H9 (cell line): ENCODE results near the gene CST9L. TPM values are rescaled to one million over a fixed set of nuclear protein-coding genes. Genes with fewer than 3 reads are reported as not detected.

Experiments used
- DNase-seq: peaks from one replicate; pipeline ENCODE4 v3.0.0-alpha.2; 2017
- H2AFZ ChIP-seq: one replicate; pipeline ENCODE4 v1.6.1; 2013; ENCODE audit warnings: mild to moderate bottlenecking, low read length, control low read depth, moderate library complexity
- H2AK5ac ChIP-seq: 2 replicates; pipeline ENCODE4 v1.6.1; 2013; ENCODE audit warnings: low read length, control low read depth, mixed read lengths; ENCODE audit not compliant: insufficient read length
- H2BK120ac ChIP-seq: one replicate; pipeline ENCODE4 v1.6.1; 2013; ENCODE audit warnings: low read depth, mild to moderate bottlenecking, low read length, control low read depth, inconsistent platforms; ENCODE audit not compliant: poor library complexity, severe bottlenecking
- H2BK12ac ChIP-seq: 2 replicates; pipeline ENCODE4 v1.6.1; 2013; ENCODE audit warnings: low read length, control low read depth, mixed read lengths, low read depth; ENCODE audit not compliant: insufficient read length
- H2BK15ac ChIP-seq: 2 replicates; pipeline ENCODE4 v1.6.1; 2013; ENCODE audit warnings: low read depth, low read length, control low read depth
- H2BK20ac ChIP-seq: one replicate; pipeline ENCODE4 v1.6.1; 2013; ENCODE audit warnings: low read depth, mild to moderate bottlenecking, low read length, control low read depth, inconsistent platforms; ENCODE audit not compliant: poor library complexity, severe bottlenecking
- H2BK5ac ChIP-seq: 2 replicates; pipeline ENCODE4 v1.6.1; 2013; ENCODE audit warnings: low read length, control low read depth, mixed read lengths; ENCODE audit not compliant: insufficient read length
- H3K14ac ChIP-seq: 2 replicates; pipeline ENCODE4 v1.6.1; 2013; ENCODE audit warnings: low read length, control low read depth; ENCODE audit not compliant: insufficient read depth
- H3K18ac ChIP-seq: 2 replicates; pipeline ENCODE4 v1.6.1; 2013; ENCODE audit warnings: low read depth, mild to moderate bottlenecking, mixed read lengths, low read length, control low read depth; ENCODE audit not compliant: insufficient read length
- H3K23ac ChIP-seq: 2 replicates; pipeline ENCODE4 v1.6.1; 2013; ENCODE audit warnings: low read length, control low read depth, mixed read lengths, low read depth; ENCODE audit not compliant: insufficient read length
- H3K23me2 ChIP-seq: 2 replicates; pipeline ENCODE4 v1.6.1; 2013; ENCODE audit warnings: low read depth, mild to moderate bottlenecking, mixed read lengths, low read length, control low read depth; ENCODE audit not compliant: insufficient read length, poor library complexity, severe bottlenecking
- H3K27ac ChIP-seq: 2 replicates; pipeline ENCODE4 v1.5.1; 2013; ENCODE audit warnings: low read length, control low read depth, mixed read lengths, low read depth; ENCODE audit not compliant: insufficient read length
- H3K27me3 ChIP-seq: 2 replicates; pipeline ENCODE4 v1.6.1; 2013; ENCODE audit warnings: low read length, control low read depth, inconsistent platforms; ENCODE audit not compliant: insufficient read depth
- H3K4ac ChIP-seq: 2 replicates; pipeline ENCODE4 v1.6.1; 2013; ENCODE audit warnings: low read depth, mild to moderate bottlenecking, control low read depth, inconsistent platforms, low read length, moderate library complexity
- H3K4me1 ChIP-seq: 2 replicates; pipeline ENCODE4 v1.6.1; 2013; ENCODE audit warnings: low read length, control low read depth, inconsistent platforms; ENCODE audit not compliant: insufficient read depth
- H3K4me2 ChIP-seq: 2 replicates; pipeline ENCODE4 v1.6.1; 2013; ENCODE audit warnings: low read length, control low read depth, mixed read lengths; ENCODE audit not compliant: insufficient read length, insufficient read depth
- H3K56ac ChIP-seq: 2 replicates; pipeline ENCODE4 v1.6.1; 2013; ENCODE audit warnings: low read depth, mild to moderate bottlenecking, mixed read lengths, low read length, control low read depth; ENCODE audit not compliant: insufficient read length
- H3K79me1 ChIP-seq: 2 replicates; pipeline ENCODE4 v1.6.1; 2013; ENCODE audit warnings: low read depth, mild to moderate bottlenecking, moderate library complexity, low read length, control low read depth, inconsistent platforms; ENCODE audit not compliant: insufficient read depth, poor library complexity, severe bottlenecking
- H3K79me2 ChIP-seq: 2 replicates; pipeline ENCODE4 v1.6.1; 2013; ENCODE audit warnings: low read length, control low read depth, inconsistent platforms; ENCODE audit not compliant: insufficient read depth
- H3K9ac ChIP-seq: 2 replicates; pipeline ENCODE4 v1.6.1; 2013; ENCODE audit warnings: low read length, control low read depth, mixed read lengths; ENCODE audit not compliant: insufficient read length; ENCODE audit errors: extremely low read depth
- H3K9me3 ChIP-seq: one replicate; pipeline ENCODE4 v1.6.1; 2013; ENCODE audit warnings: low read depth, low read length, inconsistent platforms; ENCODE audit not compliant: control insufficient read depth
- H3T11ph ChIP-seq: one replicate; pipeline ENCODE4 v1.6.1; 2013; ENCODE audit warnings: mild to moderate bottlenecking, low read length, control low read depth, inconsistent platforms
- H4K20me1 ChIP-seq: one replicate; pipeline ENCODE4 v1.6.1; 2013; ENCODE audit not compliant: control insufficient read depth, insufficient read length, insufficient read depth
- H4K5ac ChIP-seq: 2 replicates; pipeline ENCODE4 v1.6.1; 2013; ENCODE audit warnings: low read depth, mild to moderate bottlenecking, mixed read lengths, low read length, control low read depth; ENCODE audit not compliant: insufficient read length
- H4K8ac ChIP-seq: replicated peaks from 2 replicates; pipeline ENCODE4 v1.6.1; 2013; ENCODE audit warnings: low read length, control low read depth, mixed read lengths, low read depth; ENCODE audit not compliant: insufficient read length
- H4K91ac ChIP-seq: 2 replicates; pipeline ENCODE4 v1.6.1; 2013; ENCODE audit warnings: low read depth, mild to moderate bottlenecking, moderate library complexity, mixed read lengths, low read length, control low read depth; ENCODE audit not compliant: insufficient read length
- H3K27ac Mint-ChIP-seq, 3 experiments: 2 replicates in 2 of 3; 3 replicates in 1 of 3; pipeline ENCODE4 v1.8.0; 2020 to 2021; ENCODE audit warnings: mixed read lengths in 3 of 3, mild to moderate bottlenecking in 1 of 3, moderate library complexity in 1 of 3
- H3K27me3 Mint-ChIP-seq: 2 replicates; pipeline ENCODE4 v1.8.0; 2021; ENCODE audit warnings: low read depth, mild to moderate bottlenecking, moderate library complexity, mixed read lengths
- H3K36me3 Mint-ChIP-seq, 3 experiments: 2 replicates in 2 of 3; 3 replicates in 1 of 3; pipeline ENCODE4 v1.8.0; 2020 to 2021; ENCODE audit warnings: low read depth in 3 of 3, mixed read lengths in 3 of 3; ENCODE audit not compliant: insufficient read depth in 1 of 3
- H3K4me1 Mint-ChIP-seq, 2 experiments: 2 replicates each; pipeline ENCODE4 v1.8.0; 2020; ENCODE audit warnings: mixed read lengths in 2 of 2
- H3K4me3 Mint-ChIP-seq, 2 experiments: 2 replicates in 1 of 2; 3 replicates in 1 of 2; pipeline ENCODE4 v1.8.0; 2020 to 2021; ENCODE audit warnings: mild to moderate bottlenecking in 2 of 2, mixed read lengths in 2 of 2, moderate library complexity in 1 of 2
- H3K9me3 Mint-ChIP-seq, 2 experiments: 2 replicates in 1 of 2; 3 replicates in 1 of 2; pipeline ENCODE4 v1.8.0; 2020; ENCODE audit warnings: mild to moderate bottlenecking in 2 of 2, mixed read lengths in 2 of 2, moderate library complexity in 1 of 2
- WGBS: extraction: QIAGEN DNeasy Blood & Tissue Kit; methylation state at CpG from one replicate; pipeline ENCODE4 v1.1.7; 2013; ENCODE audit warnings: missing lambda C conversion rate, low lambda C conversion rate, mixed read lengths; ENCODE audit not compliant: insufficient read length; ENCODE audit errors: extremely low coverage; 5-methylcytosine and 5-hydroxymethylcytosine counted together
- total RNA-seq: library from RNA; stranded (reverse); gene quantifications from 2 replicates; pipeline ENCODE4 v1.2.1, GENCODE V29; 2021
- TF ChIP-seq, protein P1 (sequence below): fragments of 200-600 bp; sonication (generic); conservative IDR thresholded peaks from 3 replicates; pipeline ENCODE4 v1.8.0; 2021; ENCODE audit warnings: antibody characterized with exemption, mild to moderate bottlenecking

The CST9L gene
- total RNA-seq, 1 experiment from 2014 or later: not detected

GRCh38 chr20:23546435-23547144 lies 21.7 kb downstream of the CST9L start:
- Histone ChIP-seq H3K27me3 (no peaks in the 10 kb centered on the region), H3K4me2 (no peak overlapping the region), H2BK5ac (no peak overlapping the region), H2BK20ac (no peak overlapping the region), H3K4me1 (no peaks in the 10 kb centered on the region), H3K23ac (no peak overlapping the region), H3K79me2 (no peaks in the 10 kb centered on the region), H3K4ac (no peak overlapping the region), H4K20me1 (no peaks in the 10 kb centered on the region), H2BK15ac (no peak overlapping the region), H2BK12ac (no peak overlapping the region), H3K18ac (no peak overlapping the region), H4K91ac (no peak overlapping the region), H3K27ac (no peak overlapping the region), H3K56ac (no peak overlapping the region), H3K14ac (no peak overlapping the region), H3K79me1 (no peaks in the 10 kb centered on the region), H2AK5ac (no peak overlapping the region), H2AFZ (no peak overlapping the region), H4K8ac (no peak overlapping the region), H3K23me2 (no peaks in the 10 kb centered on the region), H3K9me3 (no peaks in the 10 kb centered on the region), H2BK120ac (no peak overlapping the region), H3T11ph (no peak overlapping the region), H4K5ac (no peak overlapping the region), H3K9ac (no peak overlapping the region)
- H3K9me3 Mint-ChIP-seq: no peaks in the 10 kb centered on the region; a peak in 1 of 5 replicates
- no CpG with 5 or more reads among the region's 12 CpGs for WGBS
- H3K4me1 Mint-ChIP-seq: peaks cover 6 to 7% of the 10 kb centered on the region in 2 experiments
- H3K27me3 Mint-ChIP-seq: peaks cover 19% of the 10 kb centered on the region
- H3K27ac Mint-ChIP-seq: no peak overlapping the region; a peak in 1 of 7 replicates
- H3K36me3 Mint-ChIP-seq: peaks cover 0 to 1% (median 0%) of the 10 kb centered on the region in 3 experiments; a peak in 1 of 7 replicates
- no peak overlapping the region for H3K4me3 Mint-ChIP-seq
- DNase-seq: no peak
- TF ChIP-seq, protein P1, sequence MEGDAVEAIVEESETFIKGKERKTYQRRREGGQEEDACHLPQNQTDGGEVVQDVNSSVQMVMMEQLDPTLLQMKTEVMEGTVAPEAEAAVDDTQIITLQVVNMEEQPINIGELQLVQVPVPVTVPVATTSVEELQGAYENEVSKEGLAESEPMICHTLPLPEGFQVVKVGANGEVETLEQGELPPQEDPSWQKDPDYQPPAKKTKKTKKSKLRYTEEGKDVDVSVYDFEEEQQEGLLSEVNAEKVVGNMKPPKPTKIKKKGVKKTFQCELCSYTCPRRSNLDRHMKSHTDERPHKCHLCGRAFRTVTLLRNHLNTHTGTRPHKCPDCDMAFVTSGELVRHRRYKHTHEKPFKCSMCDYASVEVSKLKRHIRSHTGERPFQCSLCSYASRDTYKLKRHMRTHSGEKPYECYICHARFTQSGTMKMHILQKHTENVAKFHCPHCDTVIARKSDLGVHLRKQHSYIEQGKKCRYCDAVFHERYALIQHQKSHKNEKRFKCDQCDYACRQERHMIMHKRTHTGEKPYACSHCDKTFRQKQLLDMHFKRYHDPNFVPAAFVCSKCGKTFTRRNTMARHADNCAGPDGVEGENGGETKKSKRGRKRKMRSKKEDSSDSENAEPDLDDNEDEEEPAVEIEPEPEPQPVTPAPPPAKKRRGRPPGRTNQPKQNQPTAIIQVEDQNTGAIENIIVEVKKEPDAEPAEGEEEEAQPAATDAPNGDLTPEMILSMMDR: no peak
